ENCODE measurements around the gene HAND2.

HAND2 gene

GRCh38 chr4:173537613-173538147 is 7.7 kb upstream of the HAND2 start:
- peak; percentile 47 for DNase-seq
- in situ Hi-C loops (cut with MboI; ENCODE audit: low pct_unique_long_range_greater_than_20kb, low sequenced_read_pairs) = no loop called here

DNA sequence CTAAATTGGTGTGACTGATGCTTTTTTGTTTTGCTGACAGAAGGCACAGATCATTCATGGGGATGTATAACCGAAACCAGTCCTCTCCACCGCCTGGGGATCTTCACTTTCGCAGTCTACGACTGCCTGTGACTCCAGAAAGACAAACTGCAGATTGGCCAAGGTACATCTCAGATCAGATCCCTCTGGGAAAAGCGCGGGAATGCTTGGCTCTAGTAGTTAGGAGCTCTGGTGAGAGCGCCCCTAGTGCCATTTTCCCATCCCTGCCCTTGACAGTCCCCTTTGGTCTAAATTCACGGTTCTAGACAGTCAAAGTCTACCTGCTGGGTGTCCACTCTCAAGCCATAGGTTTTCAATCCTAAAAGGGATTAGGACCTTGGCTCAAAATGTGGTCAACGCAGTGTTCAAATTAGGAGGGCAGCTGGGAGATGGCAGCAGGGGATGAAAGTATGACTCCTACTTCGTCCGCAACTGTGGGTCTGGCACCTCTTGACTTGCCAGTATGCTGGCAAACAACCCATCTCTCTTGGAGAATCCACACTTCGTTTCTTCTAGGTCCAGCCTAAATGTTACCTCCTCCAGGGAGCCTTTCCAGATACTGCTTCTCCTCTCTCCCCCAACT is 6.9 kb upstream of the HAND2 start:
- DNase-seq = no peak
- in situ Hi-C loops (cut with MboI; ENCODE audit: low pct_unique_long_range_greater_than_20kb, low sequenced_read_pairs) = no loop called here

GRCh38 chr4:173535957-173536356 is 5.9 kb upstream of the HAND2 start:
- DNase-seq = no peak
- in situ Hi-C loops (cut with MboI; ENCODE audit: low pct_unique_long_range_greater_than_20kb, low sequenced_read_pairs) = no loop called here

GRCh38 chr4:173535165-173535902 is 5.3 kb upstream of the HAND2 start:
- DNase-seq = no peak
- in situ Hi-C loops (cut with MboI; ENCODE audit: low pct_unique_long_range_greater_than_20kb, low sequenced_read_pairs) = no loop called here

GRCh38 chr4:173534434-173534833 is 4.4 kb upstream of the HAND2 start:
- no peak for DNase-seq
- in situ Hi-C loops (cut with MboI; ENCODE audit: low pct_unique_long_range_greater_than_20kb, low sequenced_read_pairs) = no loop called here

DNA sequence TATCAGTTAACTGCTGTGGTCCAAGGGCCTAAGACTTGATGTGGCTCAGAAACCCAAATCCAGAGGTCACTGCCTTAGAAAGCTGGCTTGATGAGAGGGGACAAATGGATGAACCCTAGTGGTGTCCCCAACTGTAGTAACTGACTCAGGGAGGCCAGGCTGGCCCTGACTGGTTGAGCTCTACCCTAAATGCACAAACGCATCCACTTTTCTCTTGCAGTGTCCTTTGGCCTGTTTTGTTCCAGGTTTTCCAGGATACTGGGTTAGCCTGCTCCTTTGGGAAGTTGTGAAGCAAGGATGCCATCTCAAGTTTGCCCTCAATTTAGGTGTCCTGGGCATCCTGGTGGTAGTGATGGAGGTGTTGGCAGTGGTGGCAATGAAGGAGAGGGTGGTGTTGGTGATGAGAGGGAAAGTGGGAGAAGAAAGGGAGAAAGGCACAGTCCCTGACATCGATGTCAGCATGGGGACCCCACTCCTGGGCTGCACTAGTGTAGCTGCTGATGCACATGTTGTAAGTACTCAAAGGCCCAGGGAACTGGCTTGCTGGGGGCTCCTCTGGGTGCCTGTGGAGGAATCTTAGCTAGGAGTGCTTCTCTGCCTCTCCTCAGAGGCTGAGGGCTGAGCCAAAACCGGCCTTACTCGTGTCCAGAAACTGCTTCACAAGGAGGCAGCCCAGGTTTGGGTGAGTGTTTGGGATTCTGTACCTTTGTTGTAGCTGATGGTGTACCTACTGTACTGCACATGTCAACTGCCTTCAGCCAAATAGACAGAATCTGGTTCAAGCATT is 2.9 kb upstream of the HAND2 start:
- DNase-seq = no peak
- in situ Hi-C loops (cut with MboI; ENCODE audit: low pct_unique_long_range_greater_than_20kb, low sequenced_read_pairs) = no loop called here

DNA sequence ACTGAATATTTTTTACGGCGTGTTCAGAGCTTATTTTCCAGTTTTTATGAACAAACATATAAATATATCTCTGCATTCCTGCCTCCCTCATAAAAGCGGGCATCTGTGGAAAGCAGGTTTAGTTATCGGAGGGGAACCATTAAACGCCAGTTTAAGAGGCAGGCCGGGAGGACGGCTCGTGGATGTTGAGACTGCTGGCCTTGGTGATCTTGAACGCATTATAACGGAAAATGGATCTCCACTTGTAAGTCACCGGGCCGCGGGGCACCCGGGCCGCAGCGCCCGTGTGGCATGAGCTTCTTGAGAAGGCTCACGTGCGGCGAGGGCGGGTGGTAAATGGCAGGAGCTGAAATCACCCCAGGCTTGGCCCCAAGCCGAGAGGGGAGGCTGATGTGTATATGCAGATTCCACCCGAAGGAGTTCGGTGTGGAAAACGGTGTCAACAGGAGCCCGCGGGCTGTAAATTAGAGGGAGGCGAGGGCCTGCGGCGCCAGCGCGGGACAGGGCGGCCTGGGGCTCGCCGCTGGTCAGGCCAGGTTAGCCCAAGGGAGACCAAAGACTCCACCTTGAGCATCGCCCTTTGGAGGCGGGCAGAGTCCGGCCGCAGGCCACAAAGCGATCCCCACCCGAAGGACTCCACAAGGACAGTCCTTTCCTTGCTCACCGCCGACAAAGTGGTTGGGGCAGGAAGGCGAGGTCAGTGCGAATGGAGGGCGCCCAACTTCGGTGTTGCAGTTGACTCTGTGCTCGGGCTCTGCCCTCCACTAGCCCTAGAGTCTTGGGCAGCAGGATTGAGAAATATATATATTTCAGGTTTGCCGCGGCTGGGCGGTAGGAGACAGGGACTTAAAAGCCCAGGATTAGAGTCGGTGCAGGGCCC is 1.3 kb upstream of the HAND2 start:
- in situ Hi-C loops (cut with MboI; ENCODE audit: low pct_unique_long_range_greater_than_20kb, low sequenced_read_pairs) = no loop called here
- no peak for DNase-seq

DNA sequence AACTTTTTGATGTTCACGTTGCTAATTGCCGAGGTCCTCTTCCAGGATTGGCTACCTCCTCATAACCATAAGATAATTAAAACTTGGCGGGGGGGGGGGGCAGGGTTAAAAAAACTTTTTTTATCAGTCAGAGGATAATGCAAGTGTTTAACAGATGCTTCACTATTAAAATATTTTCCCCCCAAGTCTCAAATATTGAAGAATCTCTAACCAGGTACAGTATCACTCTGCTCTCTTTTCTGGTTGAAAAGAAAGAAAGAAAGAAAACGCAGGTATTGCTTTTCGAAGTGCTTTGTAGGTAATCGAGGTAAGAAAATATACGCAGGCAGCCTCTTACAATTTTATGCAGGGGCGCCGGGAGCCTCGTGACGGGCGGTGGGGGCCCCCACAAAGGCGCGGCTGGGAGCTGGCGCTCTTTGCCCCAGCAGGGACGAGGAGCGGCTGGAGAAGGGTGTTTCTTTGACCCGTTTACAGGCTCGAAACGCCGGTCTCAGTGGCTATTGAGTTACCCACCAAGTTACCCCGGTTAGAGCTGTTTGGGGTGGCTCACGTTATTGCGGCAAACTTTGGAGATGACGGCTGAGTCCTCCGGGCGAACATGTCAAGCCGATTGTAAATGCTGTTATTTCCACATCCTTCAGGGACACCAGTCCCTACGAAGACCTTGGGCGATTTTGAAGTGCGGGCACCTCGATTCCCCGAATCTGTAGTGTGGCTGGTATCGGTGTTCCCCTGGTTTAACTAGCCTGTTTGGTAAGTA is 477 bp upstream of the HAND2 start:
- in situ Hi-C loops (cut with MboI; ENCODE audit: low pct_unique_long_range_greater_than_20kb, low sequenced_read_pairs) = no loop called here
- no peak for DNase-seq

GRCh38 chr4:173528378-173529321 is 1.4 kb downstream of the HAND2 start:
- in situ Hi-C loops (cut with MboI; ENCODE audit: low pct_unique_long_range_greater_than_20kb, low sequenced_read_pairs) = no loop called here
- no peak for DNase-seq

DNA sequence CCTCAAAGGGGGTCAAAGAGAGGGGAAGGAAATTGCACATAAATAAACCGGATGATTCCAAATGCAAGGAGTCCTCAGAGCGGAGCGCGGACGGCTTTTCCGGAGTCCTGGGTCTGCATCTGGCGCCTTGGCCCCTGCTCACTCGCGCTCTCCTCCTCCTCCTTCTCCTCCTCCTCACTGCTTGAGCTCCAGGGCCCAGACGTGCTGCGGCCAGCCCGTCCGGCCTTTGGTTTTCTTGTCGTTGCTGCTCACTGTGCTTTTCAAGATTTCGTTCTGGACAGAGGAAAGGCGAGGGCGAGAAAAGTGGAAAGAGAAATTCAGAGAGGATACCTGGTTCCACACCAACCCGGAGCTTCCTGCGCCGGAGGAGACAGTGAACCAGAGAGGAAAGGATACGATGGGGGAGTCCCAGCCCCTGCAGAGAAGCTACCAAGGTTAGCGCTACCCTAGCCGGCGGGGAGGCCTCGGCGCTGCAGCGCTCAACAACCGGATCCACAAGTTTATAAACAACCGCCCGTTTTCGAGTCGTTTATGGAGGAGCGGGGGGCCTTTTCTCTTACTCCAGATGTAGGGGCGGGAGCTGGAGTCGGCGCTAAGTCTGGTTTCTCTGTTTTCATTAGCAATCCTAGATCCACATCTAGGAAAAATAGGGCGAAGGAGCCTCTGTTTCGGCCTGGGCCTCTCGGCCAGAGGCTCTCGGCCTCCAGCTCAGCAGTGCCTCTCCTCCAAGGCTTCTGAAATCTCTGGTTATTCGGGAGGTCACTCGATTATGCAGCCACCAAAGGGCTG is 2.7 kb downstream of the HAND2 start:
- in situ Hi-C loops (cut with MboI; ENCODE audit: low pct_unique_long_range_greater_than_20kb, low sequenced_read_pairs) = no loop called here
- no peak for DNase-seq

DNA sequence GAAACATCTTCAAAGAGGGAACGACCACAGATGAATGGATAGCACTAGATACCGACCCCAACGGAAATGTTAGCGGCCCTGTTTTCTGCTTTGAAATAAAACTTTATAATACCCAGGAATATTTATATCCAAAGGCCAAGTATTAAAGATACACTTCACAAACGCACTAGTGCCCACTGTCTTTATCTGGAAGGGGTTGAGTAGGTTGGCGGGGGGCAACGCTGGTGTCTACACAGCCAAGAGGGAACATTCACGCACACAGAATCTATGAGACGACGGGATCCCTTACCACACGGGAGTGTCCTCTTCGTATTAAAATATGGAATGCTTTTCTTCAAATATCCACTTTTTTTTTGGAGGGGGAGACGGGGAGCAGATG is 3.3 kb downstream of the HAND2 start:
- in situ Hi-C loops (cut with MboI; ENCODE audit: low pct_unique_long_range_greater_than_20kb, low sequenced_read_pairs) = no loop called here
- DNase-seq = no peak

GRCh38 chr4:173526027-173526482 is 4.0 kb downstream of the HAND2 start:
- in situ Hi-C loops (cut with MboI; ENCODE audit: low pct_unique_long_range_greater_than_20kb, low sequenced_read_pairs) = no loop called here
- DNase-seq = no peak

- DNase-seq = no peak
- in situ Hi-C loops (cut with MboI; ENCODE audit: low pct_unique_long_range_greater_than_20kb, low sequenced_read_pairs) = no loop called here
These were observed 4.7 kb downstream of the HAND2 start for GRCh38 chr4:173525118-173526011.

GRCh38 chr4:173524218-173525117 is 5.6 kb downstream of the HAND2 start:
- in situ Hi-C loops (cut with MboI; ENCODE audit: low pct_unique_long_range_greater_than_20kb, low sequenced_read_pairs) = no loop called here

GRCh38 chr4:173522951-173523395 is 7.1 kb downstream of the HAND2 start:
- DNase-seq = no peak
- in situ Hi-C loops (cut with MboI; ENCODE audit: low pct_unique_long_range_greater_than_20kb, low sequenced_read_pairs) = no loop called here

More at GRCh38 chr4:173524218-173525117, 5.6 kb downstream of the HAND2 start:
- DNase-seq = no peak

All from KBM-7 (cell line).